ENCODE results near the gene ECM2. TPM values are rescaled to one million over a fixed set of nuclear protein-coding genes. Genes with fewer than 3 reads are reported as not detected.
"Not testable (repeated sequence)": the region's sequence is repeated elsewhere in the genome, so short reads cannot be mapped to it uniquely, and the experiment has no call there.

ECM2 gene
- not detected for total RNA-seq

DNA sequence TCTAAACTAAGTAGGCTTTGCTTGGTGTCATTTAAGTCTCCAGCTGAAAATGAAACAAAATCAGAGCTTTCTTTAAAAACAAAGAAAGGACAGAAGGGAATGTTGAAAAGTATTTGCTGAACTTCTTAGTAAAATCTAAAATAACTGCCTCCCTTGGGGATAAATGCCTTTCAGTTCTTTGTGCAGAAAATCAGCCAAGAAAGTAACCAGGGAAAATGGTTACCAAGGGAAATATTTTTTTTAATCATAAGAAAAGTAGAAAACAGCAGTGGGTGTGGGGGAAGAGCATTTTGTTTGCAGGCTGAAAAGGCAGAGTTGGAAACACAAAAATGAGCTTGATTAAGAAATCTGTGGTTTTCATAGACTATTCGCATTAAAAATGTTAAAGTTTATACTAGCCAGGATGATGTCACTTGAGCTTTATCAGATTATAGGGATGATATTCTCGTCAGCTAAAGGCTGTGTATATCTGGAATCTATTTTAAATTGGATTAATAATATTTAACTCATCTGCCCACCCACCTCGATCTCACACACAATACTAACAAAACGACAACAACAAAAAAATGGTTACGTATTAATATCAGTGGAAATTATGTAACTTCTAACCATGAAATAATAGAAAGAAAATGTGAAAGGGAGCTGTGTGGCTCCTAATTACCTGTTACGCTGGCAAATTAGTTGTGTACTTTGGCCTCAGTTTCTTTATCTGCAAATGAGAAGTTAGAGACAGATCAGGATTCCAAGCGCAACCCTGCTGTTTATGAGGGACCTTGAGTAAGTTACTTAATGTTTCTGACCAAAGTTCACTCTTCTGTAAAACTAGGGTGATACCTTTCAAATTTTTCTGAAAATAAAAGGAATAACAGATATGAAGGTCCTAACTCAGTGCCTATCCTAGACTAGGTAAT is at the start of gene ECM2:
ECM2 (minus strand) TSS at position 51 of the 911 bp plus-strand sequence. CDS start 13,124 bp downstream, outside the sequence.
- no peak for DNase-seq
- no peaks in the 10 kb centered on the region for H3K27me3 Mint-ChIP-seq
- POLR2A ChIA-PET = no interaction called here
- H3K4me3 Mint-ChIP-seq = no peak within 1 kb of the TSS
- H3K4me1 Mint-ChIP-seq = peaks cover 3% of the 10 kb centered on the region
- no peak within 1 kb of the TSS for H3K27ac Mint-ChIP-seq
- peaks cover 7% of the 10 kb centered on the region for H3K36me3 Mint-ChIP-seq
- ATAC-seq (ENCODE audit: low read depth) = no peak
- H3K9me3 Mint-ChIP-seq = no peaks in the 10 kb centered on the region

DNA sequence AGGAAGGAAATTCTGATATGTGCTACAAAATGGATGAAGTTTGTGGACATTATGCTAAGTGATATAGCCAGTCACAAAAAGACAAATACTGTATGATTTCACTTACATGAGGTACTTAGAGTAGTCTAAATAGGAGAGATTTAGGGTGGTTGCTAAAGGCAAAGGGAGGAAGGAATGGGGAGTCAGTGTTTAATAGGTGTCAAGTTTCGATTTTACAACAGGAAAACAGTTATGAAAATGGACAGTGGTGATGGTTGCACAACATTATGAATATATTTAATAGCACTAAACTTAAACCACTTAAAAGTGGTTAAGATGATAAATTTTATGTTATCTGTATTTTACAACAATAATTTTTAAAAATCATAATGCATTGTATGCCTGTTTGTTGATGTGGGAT is 40.4 kb upstream of the ECM2 start:
- Mint-ChIP-seq H3K4me3 (no peak overlapping the region), H3K36me3 (peaks cover 8% of the 10 kb centered on the region), H3K27me3 (peaks cover 2% of the 10 kb centered on the region), H3K27ac (no peak overlapping the region), H3K4me1 (no peaks in the 10 kb centered on the region), H3K9me3 (peaks cover 2% of the 10 kb centered on the region)
- DNase-seq (no peak), ATAC-seq (ENCODE audit: low read depth) (no peak)
- POLR2A ChIA-PET = no interaction called here

DNA sequence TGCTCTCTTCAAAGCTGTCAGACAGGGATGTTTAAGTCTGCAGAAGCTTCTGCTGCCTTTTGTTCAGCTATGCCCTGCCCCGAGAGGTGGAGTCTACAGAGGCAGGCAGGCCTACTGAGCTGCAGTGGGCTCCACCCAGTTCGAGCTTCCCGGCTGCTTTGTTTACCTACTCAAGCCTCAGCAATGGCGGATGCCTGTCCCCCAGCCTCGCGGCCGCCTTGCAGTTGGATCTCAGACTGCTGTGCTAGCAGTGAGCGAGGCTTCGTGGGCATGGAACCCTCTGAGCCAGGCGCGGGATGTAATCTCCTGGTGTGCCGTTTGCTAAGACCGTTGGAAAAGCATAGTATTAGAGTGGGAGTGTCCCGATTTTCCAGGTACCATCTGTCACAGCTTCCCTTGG is 37.8 kb upstream of the ECM2 start:
- H3K36me3 Mint-ChIP-seq, POLR2A ChIA-PET: not testable (repeated sequence)

DNA sequence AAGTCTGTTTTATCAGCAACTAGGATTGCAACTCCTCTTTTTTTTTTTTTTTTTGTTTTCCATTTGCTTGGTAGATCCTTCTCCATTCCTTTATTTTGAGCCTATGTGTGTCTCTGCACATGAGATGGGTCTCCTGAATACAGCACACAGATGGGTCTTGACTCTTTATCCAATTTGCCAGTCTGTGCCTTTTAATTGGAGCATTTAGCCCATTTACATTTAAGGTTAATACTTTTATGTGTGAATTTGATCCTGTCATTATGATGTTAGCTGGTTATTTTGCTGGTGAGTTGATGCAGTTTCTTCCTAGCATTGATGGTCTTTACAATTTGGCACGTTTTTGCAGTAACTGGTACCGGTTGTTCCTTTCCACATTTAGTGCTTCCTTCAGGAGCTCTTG is 36.1 kb upstream of the ECM2 start:
- H3K4me1 Mint-ChIP-seq; POLR2A ChIA-PET; H3K27ac Mint-ChIP-seq; H3K36me3 Mint-ChIP-seq; H3K9me3 Mint-ChIP-seq; DNase-seq; H3K4me3 Mint-ChIP-seq; ATAC-seq (ENCODE audit: low read depth); H3K27me3 Mint-ChIP-seq: not testable (repeated sequence)

More for the DNA sequence above, 37.8 kb upstream of the ECM2 start:
- not testable (repeated sequence) for H3K27me3 Mint-ChIP-seq; ATAC-seq (ENCODE audit: low read depth); H3K27ac Mint-ChIP-seq; H3K4me1 Mint-ChIP-seq; H3K4me3 Mint-ChIP-seq; DNase-seq; H3K9me3 Mint-ChIP-seq

DNA sequence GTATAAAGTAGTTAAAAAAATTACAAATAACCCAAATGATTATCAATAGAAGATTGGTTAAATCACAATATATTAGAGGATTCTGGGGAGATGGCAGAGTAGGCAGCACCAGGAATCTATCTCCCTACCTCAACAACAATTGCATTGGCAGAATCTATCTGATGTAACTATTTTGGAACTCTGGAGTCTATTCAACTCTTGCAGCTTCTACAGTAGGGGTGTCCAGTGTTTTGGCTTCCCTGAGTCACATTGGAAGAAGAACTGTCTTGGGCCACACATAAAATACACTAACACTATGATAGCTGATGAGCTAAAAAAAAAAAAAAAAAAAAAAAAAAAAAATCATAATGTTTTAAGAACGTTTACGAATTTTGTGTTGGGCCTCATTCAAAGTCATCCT is 29.2 kb upstream of the ECM2 start:
- Mint-ChIP-seq H3K27ac (no peak overlapping the region), H3K27me3 (peaks cover 5% of the 10 kb centered on the region), H3K9me3 (peaks cover 3% of the 10 kb centered on the region), H3K36me3 (peaks cover 8% of the 10 kb centered on the region), H3K4me3 (no peak overlapping the region), H3K4me1 (peaks cover 4% of the 10 kb centered on the region)
- no peak for ATAC-seq (ENCODE audit: low read depth)
- POLR2A ChIA-PET = interaction anchor here (0.6 to 0.7 kb wide), 2 partner anchors 28 to 31 kb away, joined by 3 read pairs; no protein-coding TSS in a partner anchor
- DNase-seq = no peak

DNA sequence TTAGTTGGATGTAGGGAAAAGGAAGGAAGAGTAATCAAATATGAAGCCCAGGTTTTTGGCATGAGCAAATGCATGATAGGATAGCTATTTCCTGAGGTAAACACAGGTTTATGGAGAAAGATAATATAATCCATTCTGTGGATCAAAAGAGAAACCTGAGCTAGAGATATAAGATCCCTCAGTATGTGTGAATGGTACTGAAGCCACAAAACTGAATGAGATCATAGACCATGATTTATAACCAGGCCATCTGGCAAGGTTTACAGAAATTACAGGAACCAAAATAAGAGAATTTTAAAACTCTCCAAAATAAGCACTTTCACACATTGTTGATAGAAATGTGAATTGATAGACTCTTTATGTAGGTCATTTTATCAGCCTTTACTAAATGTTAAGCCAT is 28.7 kb upstream of the ECM2 start:
- POLR2A ChIA-PET = interaction anchor here (0.6 to 0.7 kb wide), 2 partner anchors 28 to 31 kb away, joined by 3 read pairs; no protein-coding TSS in a partner anchor
- H3K27ac Mint-ChIP-seq = no peak overlapping the region
- H3K9me3 Mint-ChIP-seq = peaks cover 3% of the 10 kb centered on the region
- peaks cover 9% of the 10 kb centered on the region for H3K36me3 Mint-ChIP-seq
- no peak for ATAC-seq (ENCODE audit: low read depth)
- no peak overlapping the region for H3K4me3 Mint-ChIP-seq
- H3K27me3 Mint-ChIP-seq = peaks cover 2% of the 10 kb centered on the region
- peaks cover 4% of the 10 kb centered on the region for H3K4me1 Mint-ChIP-seq
- no peak for DNase-seq

DNA sequence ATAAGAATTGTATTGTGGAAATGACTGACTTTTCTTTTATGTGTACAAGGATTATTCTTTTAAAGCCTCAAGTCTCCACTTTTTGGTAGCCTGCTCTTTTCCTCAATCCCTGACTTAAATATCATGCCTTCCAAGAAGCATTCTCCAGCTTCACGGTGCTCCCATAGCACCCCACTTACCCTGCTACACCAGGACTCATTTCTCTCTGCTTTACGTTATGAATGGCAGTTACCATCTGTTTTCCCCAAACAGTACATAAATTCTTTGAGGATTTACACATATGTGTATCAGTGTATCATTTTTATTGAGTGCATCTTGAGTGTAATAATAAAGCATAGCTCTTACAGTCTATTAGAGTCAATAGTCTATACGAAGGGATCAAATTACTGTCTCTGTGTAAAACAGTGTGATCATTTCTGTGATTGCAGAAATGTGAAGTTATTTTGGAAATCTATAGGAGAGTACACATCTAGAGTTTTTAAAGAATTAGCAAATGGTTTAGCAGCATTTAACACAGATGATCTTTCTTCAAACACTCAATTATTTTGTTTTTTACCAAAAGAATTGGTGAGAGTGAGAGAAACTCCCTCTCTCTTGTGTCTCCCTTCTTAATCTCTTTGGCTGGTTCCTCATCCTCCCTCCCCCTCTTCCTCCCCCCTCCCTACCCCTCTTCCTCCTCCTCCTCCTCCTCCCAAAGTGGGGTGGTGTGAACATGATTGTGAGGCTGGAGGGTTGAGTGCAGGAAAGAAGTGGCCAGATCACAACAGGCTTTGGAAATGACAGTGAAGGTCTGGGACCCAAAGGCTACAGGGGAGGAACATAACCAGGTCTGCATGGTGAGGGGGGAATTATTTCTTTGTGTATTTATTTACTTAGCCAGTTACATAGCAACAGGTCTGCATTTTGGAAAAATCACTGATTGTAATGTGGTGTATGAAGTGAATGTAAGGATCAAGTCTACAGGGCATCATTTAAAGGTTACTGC is 27.6 kb upstream of the ECM2 start:
- POLR2A ChIA-PET = no interaction called here
- Mint-ChIP-seq H3K27ac (no peak overlapping the region), H3K4me1 (peaks cover 4% of the 10 kb centered on the region), H3K36me3 (peaks cover 9% of the 10 kb centered on the region), H3K27me3 (peaks cover 2% of the 10 kb centered on the region), H3K4me3 (no peak overlapping the region), H3K9me3 (peaks cover 2% of the 10 kb centered on the region)
- no peak for ATAC-seq (ENCODE audit: low read depth)
- no peak for DNase-seq

DNA sequence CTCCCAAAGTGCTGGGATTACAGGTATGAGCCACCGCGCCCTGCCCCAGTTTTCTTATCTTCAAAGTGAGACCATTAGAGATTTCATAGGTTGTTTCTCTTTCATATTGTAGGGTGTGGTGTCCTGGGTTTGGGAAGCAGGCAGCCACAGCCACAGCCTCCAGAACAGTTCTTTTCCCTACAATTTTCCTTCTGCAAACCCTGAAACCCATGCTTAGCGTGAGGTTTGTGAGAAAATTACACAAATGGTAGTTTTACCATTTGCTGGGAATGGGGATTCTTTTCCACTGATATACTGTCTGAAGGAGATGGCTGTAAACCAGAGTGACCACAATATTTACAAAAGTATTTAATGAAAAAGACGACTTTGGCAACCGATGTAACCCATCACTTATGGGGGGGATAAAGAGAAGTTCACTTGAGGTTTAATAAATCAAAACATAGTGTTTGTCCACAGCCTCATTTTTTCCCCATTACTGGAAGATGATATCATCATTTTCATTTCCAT is 26.7 kb upstream of the ECM2 start:
- no peak for ATAC-seq (ENCODE audit: low read depth)
- peaks cover 2% of the 10 kb centered on the region for H3K9me3 Mint-ChIP-seq
- POLR2A ChIA-PET = no interaction called here
- DNase-seq = no peak
- no peak overlapping the region for H3K4me3 Mint-ChIP-seq
- H3K27me3 Mint-ChIP-seq = peaks cover 2% of the 10 kb centered on the region
- H3K36me3 Mint-ChIP-seq = peaks cover 14% of the 10 kb centered on the region
- H3K27ac Mint-ChIP-seq = no peak overlapping the region
- H3K4me1 Mint-ChIP-seq = peaks cover 4% of the 10 kb centered on the region

DNA sequence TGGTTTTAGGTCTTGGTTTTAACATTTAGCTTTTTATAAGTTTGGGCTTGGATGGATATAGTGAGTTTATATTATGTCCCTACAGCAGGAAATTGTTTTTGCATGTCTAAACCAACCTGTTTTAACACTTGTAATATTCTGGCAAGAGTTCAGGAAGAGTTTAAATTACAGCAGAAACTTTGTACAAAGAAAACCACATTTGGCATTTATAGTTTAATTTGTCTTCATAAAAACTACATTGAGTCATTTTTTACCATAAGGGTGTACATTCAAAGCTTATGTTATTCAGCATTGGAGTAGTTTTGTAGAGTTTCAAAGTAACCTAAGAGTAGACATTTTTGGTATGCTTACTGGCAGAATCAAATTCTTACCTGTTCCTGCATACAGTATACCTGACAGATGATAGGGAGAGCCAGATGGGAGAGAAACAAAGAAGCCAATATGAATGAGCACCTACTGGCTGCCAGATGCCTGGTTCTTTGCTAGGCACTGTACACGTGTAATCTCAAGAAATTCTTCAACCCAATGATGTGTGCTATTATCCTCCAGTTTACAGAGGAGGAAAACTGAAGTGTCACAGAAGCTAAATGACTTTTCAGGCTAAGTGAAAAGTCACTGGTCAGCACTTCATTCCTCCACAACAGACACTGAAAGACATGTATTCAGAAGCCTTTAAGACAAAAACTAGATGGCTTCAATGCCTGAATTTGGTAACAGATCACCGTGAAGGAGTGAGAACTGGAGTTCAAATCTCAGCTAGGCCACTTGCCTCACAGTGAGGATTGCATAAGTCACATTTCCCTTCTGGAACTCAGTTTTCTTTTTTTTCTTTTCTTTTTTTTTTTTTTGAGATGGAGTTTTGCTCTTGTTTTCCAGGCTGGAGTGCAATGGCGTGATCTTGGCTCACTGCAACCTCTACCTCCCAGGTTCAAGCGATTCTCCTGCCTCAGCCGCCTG is 25.9 kb upstream of the ECM2 start:
- ATAC-seq (ENCODE audit: low read depth) (no peak), DNase-seq (no peak)
- POLR2A ChIA-PET = no interaction called here
- H3K36me3 Mint-ChIP-seq = peaks cover 14% of the 10 kb centered on the region
- H3K9me3 Mint-ChIP-seq = no peaks in the 10 kb centered on the region
- no peak overlapping the region for H3K27ac Mint-ChIP-seq
- no peak overlapping the region for H3K4me3 Mint-ChIP-seq
- peaks cover 2% of the 10 kb centered on the region for H3K27me3 Mint-ChIP-seq
- H3K4me1 Mint-ChIP-seq = peaks cover 4% of the 10 kb centered on the region

DNA sequence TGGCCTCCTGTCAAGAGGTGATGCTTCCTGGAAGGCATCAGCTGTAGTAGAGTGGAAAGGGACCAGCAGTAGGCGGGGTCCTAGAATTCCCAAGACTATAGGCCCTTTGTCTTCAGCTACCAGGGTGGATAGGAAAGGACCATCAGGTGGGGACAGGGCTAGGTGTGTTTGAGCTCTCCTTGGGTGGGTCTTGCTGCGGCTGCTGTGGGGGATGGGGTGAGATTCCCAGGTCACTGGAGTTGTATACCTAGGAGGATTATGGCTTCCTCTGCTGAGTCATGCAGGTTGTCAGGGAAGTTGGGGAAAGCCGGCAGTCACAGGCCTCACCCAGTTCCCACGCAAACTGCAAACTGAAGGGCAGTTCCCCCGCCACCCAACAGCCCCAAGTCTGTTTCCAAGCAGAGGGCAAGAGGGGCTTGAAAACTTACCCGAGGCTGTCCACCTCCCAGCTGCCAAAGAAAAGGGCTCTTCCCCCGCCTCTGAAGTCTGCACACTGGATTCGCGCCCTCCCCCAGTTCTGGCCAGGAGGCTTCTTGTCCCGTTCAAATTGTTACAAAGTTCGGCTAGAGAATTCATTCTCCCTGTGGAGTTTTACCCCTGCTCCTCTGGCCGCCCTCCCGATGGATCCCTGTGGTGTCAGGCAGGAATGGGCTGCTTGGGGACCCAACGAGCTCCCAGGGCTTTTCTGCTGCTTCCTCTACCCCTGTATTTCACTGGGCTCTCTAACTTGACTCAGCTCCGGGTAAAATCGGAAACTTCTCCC is 23.0 kb upstream of the ECM2 start:
- POLR2A ChIA-PET = no interaction called here
- H3K4me1 Mint-ChIP-seq = peaks cover 7% of the 10 kb centered on the region
- DNase-seq (no peak), ATAC-seq (ENCODE audit: low read depth) (no peak)
- no peak overlapping the region for H3K4me3 Mint-ChIP-seq
- H3K27ac Mint-ChIP-seq = no peak overlapping the region
- H3K27me3 Mint-ChIP-seq = no peaks in the 10 kb centered on the region
- H3K36me3 Mint-ChIP-seq = peaks cover 19% of the 10 kb centered on the region
- H3K9me3 Mint-ChIP-seq = no peaks in the 10 kb centered on the region

DNA sequence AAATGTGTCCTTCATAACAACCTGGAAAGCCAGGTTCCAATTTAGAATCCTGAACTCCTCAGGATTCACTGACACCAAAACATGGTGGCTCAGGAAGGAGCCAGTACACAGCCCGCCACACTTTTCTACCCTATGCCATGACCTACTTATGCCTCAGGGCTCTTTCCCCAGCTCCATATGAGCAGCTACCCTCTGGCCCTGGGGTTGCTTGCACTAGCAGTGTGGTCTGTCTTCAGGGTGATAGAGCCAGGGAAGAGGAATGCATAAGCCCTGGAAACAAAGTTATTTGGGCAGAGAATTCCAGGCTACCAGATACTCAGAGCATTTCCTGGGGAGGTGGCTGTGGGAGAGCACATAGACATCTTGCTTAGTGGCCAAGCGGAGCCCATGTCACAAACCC is 15.0 kb upstream of the ECM2 start:
- Mint-ChIP-seq H3K4me3 (no peak overlapping the region), H3K27ac (no peak overlapping the region), H3K27me3 (no peaks in the 10 kb centered on the region), H3K9me3 (no peaks in the 10 kb centered on the region), H3K36me3 (peaks cover 8% of the 10 kb centered on the region), H3K4me1 (peaks cover 2% of the 10 kb centered on the region)
- POLR2A ChIA-PET = no interaction called here
- DNase-seq (no peak), ATAC-seq (ENCODE audit: low read depth) (no peak)

DNA sequence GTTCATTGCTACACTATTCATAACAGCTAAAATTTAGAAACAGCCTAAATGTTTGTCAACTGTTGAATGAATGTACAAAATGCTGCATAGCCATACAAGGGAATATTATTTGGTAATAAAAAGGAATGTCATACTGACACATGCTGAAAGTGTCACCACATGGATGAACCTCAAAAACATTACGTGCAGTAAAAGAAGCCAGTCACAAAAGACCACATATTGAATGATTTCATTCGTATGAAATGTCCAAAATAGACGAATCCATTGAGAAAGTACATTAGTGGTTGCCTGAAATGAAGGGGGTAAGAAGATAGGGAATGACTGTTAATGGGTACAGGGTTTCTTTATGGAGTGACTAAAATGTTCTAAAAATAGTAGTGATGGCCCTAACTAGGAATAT is 11.6 kb upstream of the ECM2 start:
- no peak for ATAC-seq (ENCODE audit: low read depth)
- DNase-seq = no peak
- POLR2A ChIA-PET = no interaction called here
- peaks cover 1% of the 10 kb centered on the region for H3K9me3 Mint-ChIP-seq
- no peak overlapping the region for H3K27ac Mint-ChIP-seq
- no peak overlapping the region for H3K4me3 Mint-ChIP-seq
- H3K4me1 Mint-ChIP-seq = no peaks in the 10 kb centered on the region
- no peaks in the 10 kb centered on the region for H3K27me3 Mint-ChIP-seq
- peaks cover 1% of the 10 kb centered on the region for H3K36me3 Mint-ChIP-seq
